Measurements from ENCODE around the gene NRIP1.

Gene NRIP1, protein sequence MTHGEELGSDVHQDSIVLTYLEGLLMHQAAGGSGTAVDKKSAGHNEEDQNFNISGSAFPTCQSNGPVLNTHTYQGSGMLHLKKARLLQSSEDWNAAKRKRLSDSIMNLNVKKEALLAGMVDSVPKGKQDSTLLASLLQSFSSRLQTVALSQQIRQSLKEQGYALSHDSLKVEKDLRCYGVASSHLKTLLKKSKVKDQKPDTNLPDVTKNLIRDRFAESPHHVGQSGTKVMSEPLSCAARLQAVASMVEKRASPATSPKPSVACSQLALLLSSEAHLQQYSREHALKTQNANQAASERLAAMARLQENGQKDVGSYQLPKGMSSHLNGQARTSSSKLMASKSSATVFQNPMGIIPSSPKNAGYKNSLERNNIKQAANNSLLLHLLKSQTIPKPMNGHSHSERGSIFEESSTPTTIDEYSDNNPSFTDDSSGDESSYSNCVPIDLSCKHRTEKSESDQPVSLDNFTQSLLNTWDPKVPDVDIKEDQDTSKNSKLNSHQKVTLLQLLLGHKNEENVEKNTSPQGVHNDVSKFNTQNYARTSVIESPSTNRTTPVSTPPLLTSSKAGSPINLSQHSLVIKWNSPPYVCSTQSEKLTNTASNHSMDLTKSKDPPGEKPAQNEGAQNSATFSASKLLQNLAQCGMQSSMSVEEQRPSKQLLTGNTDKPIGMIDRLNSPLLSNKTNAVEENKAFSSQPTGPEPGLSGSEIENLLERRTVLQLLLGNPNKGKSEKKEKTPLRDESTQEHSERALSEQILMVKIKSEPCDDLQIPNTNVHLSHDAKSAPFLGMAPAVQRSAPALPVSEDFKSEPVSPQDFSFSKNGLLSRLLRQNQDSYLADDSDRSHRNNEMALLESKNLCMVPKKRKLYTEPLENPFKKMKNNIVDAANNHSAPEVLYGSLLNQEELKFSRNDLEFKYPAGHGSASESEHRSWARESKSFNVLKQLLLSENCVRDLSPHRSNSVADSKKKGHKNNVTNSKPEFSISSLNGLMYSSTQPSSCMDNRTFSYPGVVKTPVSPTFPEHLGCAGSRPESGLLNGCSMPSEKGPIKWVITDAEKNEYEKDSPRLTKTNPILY (N-terminal part only)

GRCh38 chr21:15064576-15065391 is at the start of gene NRIP1:
TSS of gene NRIP1 (minus strand) at chr21:15065000. CDS start at chr21:14968192, 96,808 bp downstream.
- peak; percentile 90 for DNase-seq (ENCODE audit: low spot score)
- no peak for TF ChIP-seq CTCF (IDR thresholded peaks at IDR 0.05; ENCODE audit: extremely low read depth, missing control alignments)

- DNase-seq (ENCODE audit: low spot score) = no peak
- no peak for TF ChIP-seq CTCF (IDR thresholded peaks at IDR 0.05; ENCODE audit: extremely low read depth, missing control alignments)
Observed at GRCh38 chr21:15112858-15113257, 48.1 kb upstream of the NRIP1 start.

DNA sequence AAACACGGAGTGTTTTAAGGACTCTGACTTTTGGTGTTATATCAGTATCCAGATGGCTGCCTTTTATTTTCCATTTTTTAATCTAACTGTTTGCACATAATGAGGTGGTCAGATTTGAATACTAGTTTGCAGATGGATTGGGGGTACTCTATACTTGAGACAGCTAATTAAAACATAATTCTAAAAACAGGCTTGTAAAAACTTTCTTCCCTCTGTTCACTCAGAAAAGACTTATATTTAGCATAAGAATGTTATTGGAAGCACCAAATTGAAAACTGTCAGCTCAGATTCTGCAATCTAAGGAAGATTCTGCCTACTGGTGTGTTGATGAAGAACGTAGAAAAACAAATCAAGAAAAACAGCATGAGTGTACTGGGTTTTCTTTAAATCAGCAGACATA is 44.0 kb upstream of the NRIP1 start:
- DNase-seq (ENCODE audit: low spot score) = no peak
- no peak for TF ChIP-seq CTCF (IDR thresholded peaks at IDR 0.05; ENCODE audit: extremely low read depth, missing control alignments)

GRCh38 chr21:15104470-15104869 is 39.7 kb upstream of the NRIP1 start:
- TF ChIP-seq CTCF (IDR thresholded peaks at IDR 0.05; ENCODE audit: extremely low read depth, missing control alignments) = no peak
- DNase-seq (ENCODE audit: low spot score) = no peak

DNA sequence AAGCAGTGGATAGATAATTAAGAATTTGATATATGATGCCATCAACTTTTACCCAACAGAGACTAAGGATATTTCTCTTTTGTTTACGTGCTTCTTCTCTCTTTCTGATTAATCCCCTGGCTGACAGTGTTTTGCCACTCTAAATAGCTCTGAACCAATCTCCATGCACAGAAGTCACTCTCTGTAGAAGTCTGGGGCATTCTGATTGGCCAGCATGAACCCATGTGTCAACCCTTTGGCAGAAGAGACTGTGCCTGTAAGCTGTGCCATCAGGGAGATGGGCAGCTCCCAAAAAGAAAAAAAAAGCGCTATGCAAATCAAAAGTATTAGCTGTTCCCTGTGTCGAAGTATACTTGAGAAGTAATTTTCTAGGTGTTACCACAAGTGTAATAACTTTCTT is 34.1 kb upstream of the NRIP1 start:
- DNase-seq (ENCODE audit: low spot score) = no peak
- no peak for TF ChIP-seq CTCF (IDR thresholded peaks at IDR 0.05; ENCODE audit: extremely low read depth, missing control alignments)

GRCh38 chr21:15098181-15098580 is 33.4 kb upstream of the NRIP1 start:
- DNase-seq (ENCODE audit: low spot score) = no peak
- no peak for TF ChIP-seq CTCF (IDR thresholded peaks at IDR 0.05; ENCODE audit: extremely low read depth, missing control alignments)

Measured in GM20000 (cell line).